Neural progenitor cell (in vitro differentiated cells): Measurements from ENCODE around the gene BTRC.

Source experiments
- CTCF ChIP-seq: fragments of 200-600 bp; sonication (generic); IDR thresholded peaks from 2 replicates; pipeline ENCODE4 v1.5.1; 2017; ENCODE audit warnings: antibody characterized with exemption, mild to moderate bottlenecking
- EZH2 ChIP-seq: fragments of 200-600 bp; sonication (generic); IDR thresholded peaks from 2 replicates; pipeline ENCODE4 v1.6.1; 2017; ENCODE audit warnings: antibody characterized with exemption, mild to moderate bottlenecking, moderate library complexity
- EZH2phosphoT487 ChIP-seq: fragments of 200-600 bp; sonication (generic); IDR thresholded peaks from 2 replicates; pipeline ENCODE4 v1.6.1; 2017; ENCODE audit warnings: antibody characterized with exemption

GRCh38 chr10:101481256-101481655 lies 127.3 kb downstream of the BTRC start:
- TF ChIP-seq CTCF (no peak), EZH2phosphoT487 (no peak), EZH2 (no peak)
